CD4-positive, alpha-beta T cell (primary cell): ENCODE data around the gene SIX5. TPM values are rescaled to one million over a fixed set of nuclear protein-coding genes. Genes with fewer than 3 reads are reported as not detected.

Experiments used
- ATAC-seq: fragments of 200-7000 bp; cut with Tn5 transposase; one replicate; pipeline ENCODE4 v1.10.0; 2022; ENCODE audit warnings: mild to moderate bottlenecking; ENCODE audit not compliant: poor library complexity
- CTCF ChIA-PET: fragments of 350-600 bp; sonication (Branson Sonifier 250); formaldehyde crosslinking; loops from one replicate; lab custom pipeline; 2021; ENCODE audit warnings: antibody characterized with exemption, inconsistent platforms; lab: Charles Lee
- POLR2A ChIA-PET: fragments of 350-600 bp; sonication (Branson Sonifier 250); formaldehyde crosslinking; loops from one replicate; lab custom pipeline; 2021; ENCODE audit warnings: antibody characterized with exemption, inconsistent platforms; lab: Charles Lee
- DNase-seq, 14 experiments: peaks; one replicate each; pipeline ENCODE4 v3.0.0-alpha.2; 2013 to 2020; ENCODE audit warnings: mixed read lengths in 2 of 14
- H3K27ac ChIP-seq, 2 donors: one replicate each; pipeline versions ENCODE4 v1.5.1 to v1.7.0; 2013; ENCODE audit warnings: low read length in 2 of 2, low read depth in 1 of 2, mild to moderate bottlenecking in 1 of 2
- H3K27me3 ChIP-seq, 2 experiments: 1 replicate in 1 of 2; 2 replicates in 1 of 2; pipeline versions ENCODE4 v1.6.1 to v1.7.0; 2013; ENCODE audit warnings: low read length in 2 of 2, control low read depth in 1 of 2, mild to moderate bottlenecking in 1 of 2, moderate library complexity in 1 of 2; ENCODE audit not compliant: insufficient read depth in 2 of 2, control insufficient read depth in 1 of 2
- H3K36me3 ChIP-seq: one replicate; pipeline ENCODE4 v1.6.1; 2013; ENCODE audit warnings: low read length, control low read depth; ENCODE audit not compliant: insufficient read depth
- H3K4me1 ChIP-seq: one replicate; pipeline ENCODE4 v1.6.1; 2013; ENCODE audit warnings: low read length, control low read depth; ENCODE audit not compliant: insufficient read depth
- H3K4me3 ChIP-seq: one replicate; pipeline ENCODE4 v1.5.1; 2013; ENCODE audit warnings: mild to moderate bottlenecking, low read length, moderate library complexity
- H3K9me3 ChIP-seq, 2 experiments: 1 replicate in 1 of 2; 2 replicates in 1 of 2; pipeline versions ENCODE4 v1.6.1 to v1.7.0; 2013; ENCODE audit warnings: low read length in 2 of 2, mild to moderate bottlenecking in 2 of 2, control low read depth in 1 of 2, moderate library complexity in 1 of 2; ENCODE audit not compliant: control insufficient read depth in 1 of 2, insufficient read depth in 1 of 2
- H3K27ac Mint-ChIP-seq: one replicate; pipeline ENCODE4 v1.8.0; 2020; ENCODE audit warnings: mixed read lengths
- H3K27me3 Mint-ChIP-seq: one replicate; pipeline ENCODE4 v1.8.0; 2021; ENCODE audit warnings: mixed read lengths
- H3K36me3 Mint-ChIP-seq: one replicate; pipeline ENCODE4 v1.8.0; 2021; ENCODE audit warnings: low read depth, mixed read lengths
- H3K4me1 Mint-ChIP-seq: one replicate; pipeline ENCODE4 v1.8.0; 2021; ENCODE audit warnings: low read depth, mixed read lengths
- H3K4me3 Mint-ChIP-seq: one replicate; pipeline ENCODE4 v1.8.0; 2020; ENCODE audit warnings: mild to moderate bottlenecking, mixed read lengths
- H3K9me3 Mint-ChIP-seq: one replicate; pipeline ENCODE4 v1.8.0; 2020; ENCODE audit warnings: mixed read lengths
- intact Hi-C, 2 experiments: fragments of 100-400 bp; cut with DNase I in 1 of 2; cut with micrococcal nuclease in 1 of 2; formaldehyde crosslinking; loops; one replicate each; pipeline versions ENCODE4 v1.15.1 to v1.9.0; 2023 to 2025; cut with DNase I, micrococcal nuclease
- total RNA-seq, 174 experiments: library from RNA in 2 of 174; stranded (reverse) in 2 of 174; gene quantifications; one replicate each; pipeline ENCODE4 v1.2.3 and lab custom pipeline; 2021 to 2026
- TF ChIP-seq, protein P1 (sequence below): fragments of 200-600 bp; IDR thresholded peaks from one replicate; pipeline ENCODE4 v1.8.0; 2022; ENCODE audit warnings: antibody characterized with exemption, mild to moderate bottlenecking

SIX5 gene
- total RNA-seq, 2 experiments from 2014 or later = 0.58 to 0.59 TPM

DNA sequence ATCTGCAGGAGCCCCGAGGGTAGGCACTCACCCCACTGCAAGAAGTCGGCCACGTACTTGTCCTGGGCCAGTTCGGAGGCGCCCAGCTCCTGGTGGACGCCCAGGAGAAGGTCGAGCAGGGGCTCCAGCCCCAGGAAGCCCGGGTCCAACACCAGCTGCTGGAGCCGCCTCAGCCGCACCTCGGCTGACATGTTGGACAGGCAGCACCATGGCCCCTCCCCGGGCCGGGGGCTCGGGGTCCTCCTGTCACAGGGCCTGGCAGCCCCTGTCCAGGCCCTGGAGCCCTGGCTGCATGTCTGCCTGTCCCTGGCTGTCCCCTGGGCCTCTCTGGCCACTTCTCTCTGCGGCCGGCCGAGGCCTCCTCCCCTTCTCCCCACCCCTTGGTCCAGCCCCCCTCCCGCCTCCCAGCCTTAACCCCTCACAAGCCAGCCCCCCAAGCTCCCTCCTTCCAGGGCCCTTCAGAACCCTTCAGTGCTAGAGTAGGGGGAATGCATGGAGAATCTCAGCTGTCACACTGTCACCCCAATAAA is 13.2 kb upstream of the SIX5 start, which contains the start of gene DMPK:
TSS of gene DMPK (minus strand) at position 329 of the 530 bp plus-strand sequence. CDS start at position 191, 138 bp downstream.
- intact Hi-C loops = no loop called here
- peaks cover 22 to 38% of the 10 kb centered on the region in 2 experiments for H3K27me3 ChIP-seq
- no peak within 1 kb of the TSS for H3K27ac Mint-ChIP-seq
- H3K4me1 ChIP-seq = peaks cover 24% of the 10 kb centered on the region
- DNase-seq (no peak), ATAC-seq (no peak)
- peaks cover 34% of the 10 kb centered on the region for H3K27me3 Mint-ChIP-seq
- POLR2A ChIA-PET = interaction anchor here (1.4 kb wide), 2 partner anchors 11 to 12 kb away, joined by 5 to 6 read pairs; partner anchors contain the start of genes DMWD and SIX5
- peaks cover 23% of the 10 kb centered on the region for H3K4me1 Mint-ChIP-seq
- no peak within 1 kb of the TSS for H3K27ac ChIP-seq
- H3K9me3 ChIP-seq = peaks cover 0 to 18% of the 10 kb centered on the region in 2 experiments
- H3K9me3 Mint-ChIP-seq = no peaks in the 10 kb centered on the region
- CTCF ChIA-PET = interaction anchor here (0.6 to 1.2 kb wide), 4 partner anchors 10 to 343 kb away, joined by 3 to 14 read pairs (median 4); partner anchors contain the start of gene SIX5
- TF ChIP-seq, protein P1, sequence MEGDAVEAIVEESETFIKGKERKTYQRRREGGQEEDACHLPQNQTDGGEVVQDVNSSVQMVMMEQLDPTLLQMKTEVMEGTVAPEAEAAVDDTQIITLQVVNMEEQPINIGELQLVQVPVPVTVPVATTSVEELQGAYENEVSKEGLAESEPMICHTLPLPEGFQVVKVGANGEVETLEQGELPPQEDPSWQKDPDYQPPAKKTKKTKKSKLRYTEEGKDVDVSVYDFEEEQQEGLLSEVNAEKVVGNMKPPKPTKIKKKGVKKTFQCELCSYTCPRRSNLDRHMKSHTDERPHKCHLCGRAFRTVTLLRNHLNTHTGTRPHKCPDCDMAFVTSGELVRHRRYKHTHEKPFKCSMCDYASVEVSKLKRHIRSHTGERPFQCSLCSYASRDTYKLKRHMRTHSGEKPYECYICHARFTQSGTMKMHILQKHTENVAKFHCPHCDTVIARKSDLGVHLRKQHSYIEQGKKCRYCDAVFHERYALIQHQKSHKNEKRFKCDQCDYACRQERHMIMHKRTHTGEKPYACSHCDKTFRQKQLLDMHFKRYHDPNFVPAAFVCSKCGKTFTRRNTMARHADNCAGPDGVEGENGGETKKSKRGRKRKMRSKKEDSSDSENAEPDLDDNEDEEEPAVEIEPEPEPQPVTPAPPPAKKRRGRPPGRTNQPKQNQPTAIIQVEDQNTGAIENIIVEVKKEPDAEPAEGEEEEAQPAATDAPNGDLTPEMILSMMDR = no peak
- no peak within 1 kb of the TSS for H3K4me3 Mint-ChIP-seq
- no peak within 1 kb of the TSS for H3K4me3 ChIP-seq
- peaks cover 16% of the 10 kb centered on the region for H3K36me3 ChIP-seq
- peaks cover 28% of the 10 kb centered on the region for H3K36me3 Mint-ChIP-seq

DNA sequence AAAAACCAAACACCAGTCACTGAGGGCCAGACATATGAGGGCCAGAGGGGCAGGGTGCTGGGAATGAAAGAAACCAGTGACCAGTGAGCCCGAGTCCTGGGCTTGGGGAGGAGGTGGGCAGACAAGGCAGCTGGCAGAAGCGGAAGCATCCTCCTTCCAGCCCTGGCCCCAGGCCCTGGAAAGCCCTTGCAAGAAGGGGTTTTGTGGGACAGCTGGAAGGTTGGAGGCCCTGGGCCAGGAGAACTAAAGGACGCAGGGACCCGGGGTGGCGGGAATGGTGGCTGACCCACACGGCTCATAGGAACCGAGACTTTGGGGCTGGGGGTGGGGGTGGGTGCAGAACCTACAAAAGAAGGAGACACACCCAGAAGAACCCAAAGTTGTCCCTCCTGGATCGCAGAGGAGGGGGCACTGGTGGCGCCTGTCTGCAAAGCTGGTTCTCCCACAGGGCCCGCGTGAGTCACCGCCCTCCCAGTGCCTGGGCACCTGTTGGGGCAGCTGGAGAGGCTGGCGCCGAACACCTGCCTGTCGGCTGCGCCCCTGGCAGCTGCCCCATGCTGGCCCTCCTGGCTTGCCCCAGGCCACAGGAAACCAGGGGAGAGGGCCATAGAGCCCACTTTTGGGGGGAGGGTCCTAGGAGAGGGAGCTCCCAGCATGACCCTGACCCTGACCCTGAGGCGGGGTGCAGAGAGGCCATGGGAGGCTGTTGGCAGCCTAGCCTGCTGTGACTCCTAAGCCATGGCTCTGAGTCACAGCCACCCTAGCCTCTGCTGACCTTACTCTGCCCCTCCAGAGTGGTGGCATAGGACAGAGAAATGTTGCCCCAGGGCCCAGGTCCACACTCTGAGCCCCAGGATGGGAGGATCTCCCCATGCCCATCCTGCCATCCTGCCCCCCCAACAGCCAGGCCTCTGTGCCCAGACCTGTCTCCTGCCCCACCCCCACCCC is 12.4 kb upstream of the SIX5 start:
- POLR2A ChIA-PET = interaction anchor here (1.4 kb wide), 2 partner anchors 11 to 12 kb away, joined by 5 to 6 read pairs; partner anchors contain the start of genes DMWD and SIX5
- peaks cover 22 to 39% of the 10 kb centered on the region in 2 experiments for H3K27me3 ChIP-seq
- peaks cover 24% of the 10 kb centered on the region for H3K4me1 ChIP-seq
- no peak overlapping the region for H3K27ac Mint-ChIP-seq
- intact Hi-C loops = no loop called here
- TF ChIP-seq, protein P1 = no peak
- DNase-seq (no peak), ATAC-seq (no peak)
- H3K4me1 Mint-ChIP-seq = peaks cover 23% of the 10 kb centered on the region
- H3K27me3 Mint-ChIP-seq = peaks cover 34% of the 10 kb centered on the region
- H3K9me3 ChIP-seq = peaks cover 0 to 14% of the 10 kb centered on the region in 2 experiments
- CTCF ChIA-PET = interaction anchor here (0.6 to 2.9 kb wide), 2 partner anchors 12 to 342 kb away, joined by 4 to 59 read pairs; partner anchors contain the start of gene SIX5
- H3K27ac ChIP-seq = no peak overlapping the region
- H3K4me3 Mint-ChIP-seq = no peak overlapping the region
- peaks cover 17% of the 10 kb centered on the region for H3K36me3 ChIP-seq
- H3K36me3 Mint-ChIP-seq = peaks cover 28% of the 10 kb centered on the region
- no peak overlapping the region for H3K4me3 ChIP-seq
- no peaks in the 10 kb centered on the region for H3K9me3 Mint-ChIP-seq

DNA sequence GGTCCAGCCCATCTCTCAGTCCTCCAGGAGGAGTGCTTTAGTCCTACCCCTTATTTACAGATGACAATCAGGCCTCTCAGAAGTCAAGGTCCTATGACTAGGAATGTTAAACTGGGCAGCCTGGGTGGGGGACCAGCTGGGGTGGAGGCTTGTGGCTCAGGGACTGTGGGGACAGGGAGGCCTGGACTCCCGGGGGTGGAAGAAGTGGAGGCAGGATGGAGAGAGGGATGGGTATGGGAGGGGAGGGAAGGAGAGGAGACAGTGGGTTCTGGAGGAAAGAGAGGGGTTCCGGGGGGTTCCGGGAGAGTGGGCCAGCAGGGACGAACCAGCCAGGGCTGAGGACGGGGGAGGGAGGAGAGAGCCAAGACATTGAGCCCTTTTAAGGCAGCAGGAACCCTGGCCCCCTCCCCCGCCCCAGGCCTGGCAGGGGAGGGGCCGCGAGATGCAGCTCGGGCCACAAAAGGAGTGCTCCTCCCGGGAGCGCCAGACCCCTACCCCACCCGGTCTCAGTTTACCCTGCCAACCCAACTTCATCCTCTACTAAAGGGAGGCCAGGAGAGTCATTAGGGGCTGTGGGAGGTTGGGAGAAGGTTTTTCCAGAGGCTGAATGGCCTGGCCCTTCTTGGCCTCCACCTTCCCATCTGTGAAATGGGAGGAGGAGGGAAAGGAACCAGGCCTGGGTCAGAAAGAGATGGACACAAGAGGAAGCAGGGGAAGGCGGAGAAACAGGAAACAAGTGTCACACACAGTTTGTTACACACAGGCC is 11.6 kb upstream of the SIX5 start:
- ChIA-PET CTCF (interaction anchor here (2.9 kb wide), 1 partner anchor 11 kb away, joined by 59 read pairs; the partner anchor contains the start of gene SIX5), POLR2A (no interaction called here)
- Histone ChIP-seq H3K27ac (no peak overlapping the region), H3K9me3 (peaks cover 0 to 14% of the 10 kb centered on the region in 2 experiments), H3K4me1 (peaks cover 24% of the 10 kb centered on the region), H3K27me3 (peaks cover 22 to 39% of the 10 kb centered on the region in 2 experiments), H3K36me3 (peaks cover 13% of the 10 kb centered on the region), H3K4me3 (no peak overlapping the region)
- H3K36me3 Mint-ChIP-seq = peaks cover 24% of the 10 kb centered on the region
- H3K4me3 Mint-ChIP-seq = no peak overlapping the region
- H3K27ac Mint-ChIP-seq = no peak overlapping the region
- ATAC-seq = no peak
- H3K9me3 Mint-ChIP-seq = no peaks in the 10 kb centered on the region
- no peak for DNase-seq
- intact Hi-C loops = no loop called here
- peaks cover 34% of the 10 kb centered on the region for H3K27me3 Mint-ChIP-seq
- peaks cover 23% of the 10 kb centered on the region for H3K4me1 Mint-ChIP-seq
- TF ChIP-seq, protein P1 = no peak
